ENCODE results near the gene STK40. TPM values are rescaled to one million over a fixed set of nuclear protein-coding genes. Genes with fewer than 3 reads are reported as not detected.

The STK40 gene
- total RNA-seq, 1 experiment from 2014 or later, result 49.6 TPM

DNA sequence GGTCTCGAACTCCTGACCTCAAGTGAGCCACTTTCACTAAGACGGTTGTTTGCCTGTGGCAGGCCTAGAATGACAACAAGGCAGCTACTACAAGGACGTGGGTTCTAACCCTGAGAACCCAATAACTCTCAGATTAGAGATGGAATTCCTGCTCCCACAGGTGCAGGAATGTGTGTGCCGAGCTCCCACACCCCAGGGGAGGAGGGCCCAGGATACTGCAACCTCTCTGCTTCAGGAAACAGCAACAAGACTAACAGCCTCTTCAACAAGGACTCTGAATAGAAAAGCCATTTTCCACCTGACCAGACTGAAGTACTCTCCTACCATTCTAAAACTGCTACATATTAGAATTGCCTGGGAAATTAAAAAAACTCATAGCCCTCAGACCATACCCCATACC, 7.1 kb upstream of the STK40 start:
- ChIA-PET CTCF (interaction anchor here (0.7 kb wide), 1 partner anchor 11 kb away, joined by 3 read pairs; no protein-coding TSS in a partner anchor), POLR2A (no interaction called here)
- no peaks in the 10 kb centered on the region for H3K27me3 ChIP-seq (ENCODE audit: control insufficient read depth, insufficient read depth, low read length)
- no peaks in the 10 kb centered on the region for H3K36me3 ChIP-seq (ENCODE audit: control insufficient read depth, insufficient read depth, low read length)
- in situ Hi-C loops (cut with HindIII; ENCODE audit: low pct_unique_long_range_greater_than_20kb, low sequenced_read_pairs) (no loop called here), intact Hi-C loops (cut with micrococcal nuclease; ENCODE audit: unreplicated experiment) (no loop called here)
- no peak overlapping the region for H3K27ac ChIP-seq (ENCODE audit: low read length)
- H3K9me3 ChIP-seq (ENCODE audit: control insufficient read depth, insufficient read depth, low read depth, low read length), result no peaks in the 10 kb centered on the region
- H3K4me1 ChIP-seq (ENCODE audit: control insufficient read depth, insufficient read depth, low read length), result peaks cover 2% of the 10 kb centered on the region; the same call in 1 of the 2 replicates
- TF ChIP-seq TCF7L2 (IDR thresholded peaks at IDR 0.05; ENCODE audit: low read depth, low read length), result no peak
- TF ChIP-seq, protein P1, sequence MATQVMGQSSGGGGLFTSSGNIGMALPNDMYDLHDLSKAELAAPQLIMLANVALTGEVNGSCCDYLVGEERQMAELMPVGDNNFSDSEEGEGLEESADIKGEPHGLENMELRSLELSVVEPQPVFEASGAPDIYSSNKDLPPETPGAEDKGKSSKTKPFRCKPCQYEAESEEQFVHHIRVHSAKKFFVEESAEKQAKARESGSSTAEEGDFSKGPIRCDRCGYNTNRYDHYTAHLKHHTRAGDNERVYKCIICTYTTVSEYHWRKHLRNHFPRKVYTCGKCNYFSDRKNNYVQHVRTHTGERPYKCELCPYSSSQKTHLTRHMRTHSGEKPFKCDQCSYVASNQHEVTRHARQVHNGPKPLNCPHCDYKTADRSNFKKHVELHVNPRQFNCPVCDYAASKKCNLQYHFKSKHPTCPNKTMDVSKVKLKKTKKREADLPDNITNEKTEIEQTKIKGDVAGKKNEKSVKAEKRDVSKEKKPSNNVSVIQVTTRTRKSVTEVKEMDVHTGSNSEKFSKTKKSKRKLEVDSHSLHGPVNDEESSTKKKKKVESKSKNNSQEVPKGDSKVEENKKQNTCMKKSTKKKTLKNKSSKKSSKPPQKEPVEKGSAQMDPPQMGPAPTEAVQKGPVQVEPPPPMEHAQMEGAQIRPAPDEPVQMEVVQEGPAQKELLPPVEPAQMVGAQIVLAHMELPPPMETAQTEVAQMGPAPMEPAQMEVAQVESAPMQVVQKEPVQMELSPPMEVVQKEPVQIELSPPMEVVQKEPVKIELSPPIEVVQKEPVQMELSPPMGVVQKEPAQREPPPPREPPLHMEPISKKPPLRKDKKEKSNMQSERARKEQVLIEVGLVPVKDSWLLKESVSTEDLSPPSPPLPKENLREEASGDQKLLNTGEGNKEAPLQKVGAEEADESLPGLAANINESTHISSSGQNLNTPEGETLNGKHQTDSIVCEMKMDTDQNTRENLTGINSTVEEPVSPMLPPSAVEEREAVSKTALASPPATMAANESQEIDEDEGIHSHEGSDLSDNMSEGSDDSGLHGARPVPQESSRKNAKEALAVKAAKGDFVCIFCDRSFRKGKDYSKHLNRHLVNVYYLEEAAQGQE (IDR thresholded peaks at IDR 0.05; ENCODE audit: insufficient read depth in 1 of 2, low read depth in 2 of 2, low read length in 1 of 2), result no peak
- no peak for TF ChIP-seq SIN3A (IDR thresholded peaks at IDR 0.05; ENCODE audit: borderline replicate concordance, insufficient read depth, low read depth, low read length)
- TF ChIP-seq POLR2AphosphoS5 (IDR thresholded peaks at IDR 0.05; ENCODE audit: low read depth, low read length), result no peak
- TF ChIP-seq, protein P2, sequence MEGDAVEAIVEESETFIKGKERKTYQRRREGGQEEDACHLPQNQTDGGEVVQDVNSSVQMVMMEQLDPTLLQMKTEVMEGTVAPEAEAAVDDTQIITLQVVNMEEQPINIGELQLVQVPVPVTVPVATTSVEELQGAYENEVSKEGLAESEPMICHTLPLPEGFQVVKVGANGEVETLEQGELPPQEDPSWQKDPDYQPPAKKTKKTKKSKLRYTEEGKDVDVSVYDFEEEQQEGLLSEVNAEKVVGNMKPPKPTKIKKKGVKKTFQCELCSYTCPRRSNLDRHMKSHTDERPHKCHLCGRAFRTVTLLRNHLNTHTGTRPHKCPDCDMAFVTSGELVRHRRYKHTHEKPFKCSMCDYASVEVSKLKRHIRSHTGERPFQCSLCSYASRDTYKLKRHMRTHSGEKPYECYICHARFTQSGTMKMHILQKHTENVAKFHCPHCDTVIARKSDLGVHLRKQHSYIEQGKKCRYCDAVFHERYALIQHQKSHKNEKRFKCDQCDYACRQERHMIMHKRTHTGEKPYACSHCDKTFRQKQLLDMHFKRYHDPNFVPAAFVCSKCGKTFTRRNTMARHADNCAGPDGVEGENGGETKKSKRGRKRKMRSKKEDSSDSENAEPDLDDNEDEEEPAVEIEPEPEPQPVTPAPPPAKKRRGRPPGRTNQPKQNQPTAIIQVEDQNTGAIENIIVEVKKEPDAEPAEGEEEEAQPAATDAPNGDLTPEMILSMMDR (IDR thresholded peaks at IDR 0.05), result no peak
- DNase-seq (ENCODE audit: low read depth, low spot score) (no peak), ATAC-seq (no peak)
- no peak overlapping the region for H3K4me3 ChIP-seq (ENCODE audit: low read depth in 2 of 2, low read length in 2 of 2)
- BruUV-seq (replicated peaks), result no TSS peak

DNA sequence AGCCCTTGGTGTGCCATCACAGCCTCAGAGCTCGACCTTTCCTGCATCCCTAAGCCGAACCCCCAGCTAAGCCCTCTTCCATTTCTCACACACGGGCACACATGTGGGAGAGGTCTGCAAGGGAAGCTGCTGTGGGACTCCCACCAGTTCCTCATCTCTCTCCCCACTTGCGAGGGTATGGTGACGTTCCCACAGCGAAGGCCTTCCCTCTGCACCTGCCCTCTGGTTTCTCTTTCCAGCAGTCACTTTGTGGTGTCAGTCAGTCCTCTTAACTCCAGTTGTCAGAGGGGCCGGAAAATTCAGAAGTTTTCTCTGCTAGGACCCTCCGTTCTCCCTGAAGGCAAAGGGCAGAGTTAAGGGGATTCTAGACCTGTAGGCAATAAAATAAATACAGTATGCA, 5.5 kb upstream of the STK40 start:
- H3K4me1 ChIP-seq (ENCODE audit: control insufficient read depth, insufficient read depth, low read length), result peaks cover 16% of the 10 kb centered on the region
- POLR2A ChIA-PET, result no interaction called here
- no peak overlapping the region for H3K27ac ChIP-seq (ENCODE audit: low read length)
- TF ChIP-seq, protein P2 (IDR thresholded peaks at IDR 0.05), result no peak
- no peak for TF ChIP-seq POLR2AphosphoS5 (IDR thresholded peaks at IDR 0.05; ENCODE audit: low read depth, low read length)
- TF ChIP-seq, protein P1 (IDR thresholded peaks at IDR 0.05; ENCODE audit: insufficient read depth in 1 of 2, low read depth in 2 of 2, low read length in 1 of 2), result no peak
- no peak for TF ChIP-seq SIN3A (IDR thresholded peaks at IDR 0.05; ENCODE audit: borderline replicate concordance, insufficient read depth, low read depth, low read length)
- no peak for TF ChIP-seq TCF7L2 (IDR thresholded peaks at IDR 0.05; ENCODE audit: low read depth, low read length)
- no peak for DNase-seq (ENCODE audit: low read depth, low spot score)
- H3K36me3 ChIP-seq (ENCODE audit: control insufficient read depth, insufficient read depth, low read length), result no peaks in the 10 kb centered on the region
- H3K4me3 ChIP-seq (ENCODE audit: low read depth in 2 of 2, low read length in 2 of 2), result no peak overlapping the region
- CTCF ChIA-PET, result no interaction called here
- BruUV-seq (replicated peaks), result no TSS peak
- H3K9me3 ChIP-seq (ENCODE audit: control insufficient read depth, insufficient read depth, low read depth, low read length), result no peaks in the 10 kb centered on the region
- intact Hi-C loops (cut with micrococcal nuclease; ENCODE audit: unreplicated experiment), result no loop called here
- in situ Hi-C loops (cut with HindIII; ENCODE audit: low pct_unique_long_range_greater_than_20kb, low sequenced_read_pairs), result no loop called here
- no peaks in the 10 kb centered on the region for H3K27me3 ChIP-seq (ENCODE audit: control insufficient read depth, insufficient read depth, low read length)
- ATAC-seq, result no peak

Measured in Panc1 (cell line).